Measurements from ENCODE around the gene NHLRC3. TPM values are rescaled to one million over a fixed set of nuclear protein-coding genes. Genes with fewer than 3 reads are reported as not detected.

NHLRC3 gene
- total and polyA plus RNA-seq, 2 experiments from 2014 or later, result 18.6 to 47.4 TPM

DNA sequence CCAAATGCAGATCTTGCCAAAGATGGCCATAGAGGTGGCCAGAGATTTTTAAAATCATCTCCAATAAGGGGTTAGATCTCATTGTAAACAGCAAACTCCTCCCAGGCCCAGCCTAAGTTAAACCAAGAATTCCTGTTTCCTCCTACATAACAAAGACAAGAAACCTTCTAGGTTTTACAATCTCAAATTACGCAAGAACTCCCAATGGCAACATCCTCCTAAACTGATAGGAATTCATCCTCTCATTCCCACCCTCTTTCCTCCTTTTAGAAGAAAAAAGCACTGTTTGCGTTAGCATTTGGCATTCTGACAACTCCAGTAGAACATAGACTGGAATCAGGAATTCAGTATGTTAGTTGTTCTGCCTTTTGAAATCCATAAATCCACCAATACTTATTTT lies 14.9 kb upstream of the NHLRC3 start:
- Histone ChIP-seq H3K4me3 (no peak overlapping the region), H3K27me3 (no peaks in the 10 kb centered on the region), H3K9me2 (replicated peaks; ENCODE audit: insufficient read depth) (no peaks in the 10 kb centered on the region), H2AFZ (no peak overlapping the region), H4K20me1 (ENCODE audit: insufficient read depth, poor library complexity, severe bottlenecking) (no peaks in the 10 kb centered on the region), H3K4me2 (peak overlapping the region; percentile 14), H3K4me1 (ENCODE audit: insufficient read depth) (peaks cover 26% of the 10 kb centered on the region), H3K36me3 (replicated peaks; ENCODE audit: insufficient read depth, low read depth) (no peaks in the 10 kb centered on the region), H3K27ac (peak overlapping the region; percentile 65), H3K9me3 (ENCODE audit: low read depth) (no peaks in the 10 kb centered on the region), H3K79me2 (peaks cover 2% of the 10 kb centered on the region)
- 74% methylated on average over 2 of the region's 2 CpGs for WGBS (ENCODE audit: low lambda C conversion rate, missing lambda C conversion rate)
- TF ChIP-seq, protein P1, sequence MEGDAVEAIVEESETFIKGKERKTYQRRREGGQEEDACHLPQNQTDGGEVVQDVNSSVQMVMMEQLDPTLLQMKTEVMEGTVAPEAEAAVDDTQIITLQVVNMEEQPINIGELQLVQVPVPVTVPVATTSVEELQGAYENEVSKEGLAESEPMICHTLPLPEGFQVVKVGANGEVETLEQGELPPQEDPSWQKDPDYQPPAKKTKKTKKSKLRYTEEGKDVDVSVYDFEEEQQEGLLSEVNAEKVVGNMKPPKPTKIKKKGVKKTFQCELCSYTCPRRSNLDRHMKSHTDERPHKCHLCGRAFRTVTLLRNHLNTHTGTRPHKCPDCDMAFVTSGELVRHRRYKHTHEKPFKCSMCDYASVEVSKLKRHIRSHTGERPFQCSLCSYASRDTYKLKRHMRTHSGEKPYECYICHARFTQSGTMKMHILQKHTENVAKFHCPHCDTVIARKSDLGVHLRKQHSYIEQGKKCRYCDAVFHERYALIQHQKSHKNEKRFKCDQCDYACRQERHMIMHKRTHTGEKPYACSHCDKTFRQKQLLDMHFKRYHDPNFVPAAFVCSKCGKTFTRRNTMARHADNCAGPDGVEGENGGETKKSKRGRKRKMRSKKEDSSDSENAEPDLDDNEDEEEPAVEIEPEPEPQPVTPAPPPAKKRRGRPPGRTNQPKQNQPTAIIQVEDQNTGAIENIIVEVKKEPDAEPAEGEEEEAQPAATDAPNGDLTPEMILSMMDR (IDR thresholded peaks at IDR 0.05; ENCODE audit: poor library complexity), result no peak
- TF ChIP-seq EZH2 (IDR thresholded peaks at IDR 0.05; ENCODE audit: borderline replicate concordance), result no peak
- TF ChIP-seq EZH2phosphoT487 (IDR thresholded peaks at IDR 0.05; ENCODE audit: low read depth, severe bottlenecking, unreplicated experiment), result no peak
- no peak for DNase-seq (ENCODE audit: low spot score)

DNA sequence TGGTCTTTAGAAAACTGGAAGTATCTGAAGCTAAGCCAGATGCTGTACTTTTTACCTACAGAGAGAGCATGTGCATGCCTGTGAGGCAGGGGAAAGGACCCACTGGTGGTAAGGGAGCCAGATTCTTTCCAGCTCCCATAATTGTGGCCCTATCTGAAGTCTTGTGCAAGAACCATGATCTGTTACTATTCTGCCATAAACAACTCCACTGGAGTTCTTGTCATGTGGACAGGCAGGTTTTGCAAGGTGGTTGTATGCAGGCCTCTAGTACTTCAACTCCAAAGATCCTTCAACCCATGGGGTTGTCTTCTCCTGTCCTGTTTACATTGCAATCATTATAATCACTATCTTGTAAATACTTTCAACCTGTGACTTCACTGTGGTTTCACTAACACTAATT lies 14.5 kb upstream of the NHLRC3 start:
- no peak for TF ChIP-seq EZH2phosphoT487 (IDR thresholded peaks at IDR 0.05; ENCODE audit: low read depth, severe bottlenecking, unreplicated experiment)
- TF ChIP-seq EZH2 (IDR thresholded peaks at IDR 0.05; ENCODE audit: borderline replicate concordance), result no peak
- TF ChIP-seq, protein P1 (IDR thresholded peaks at IDR 0.05; ENCODE audit: poor library complexity), result no peak
- Histone ChIP-seq H3K4me3 (no peak overlapping the region), H3K36me3 (replicated peaks; ENCODE audit: insufficient read depth, low read depth) (no peaks in the 10 kb centered on the region), H3K4me1 (ENCODE audit: insufficient read depth) (peaks cover 26% of the 10 kb centered on the region), H3K27ac (peak overlapping the region; percentile 65), H3K9me3 (ENCODE audit: low read depth) (no peaks in the 10 kb centered on the region), H2AFZ (no peak overlapping the region), H3K4me2 (peak overlapping the region; percentile 30), H3K79me2 (peaks cover 2% of the 10 kb centered on the region), H4K20me1 (ENCODE audit: insufficient read depth, poor library complexity, severe bottlenecking) (no peaks in the 10 kb centered on the region), H3K27me3 (no peaks in the 10 kb centered on the region), H3K9me2 (replicated peaks; ENCODE audit: insufficient read depth) (no peaks in the 10 kb centered on the region)
- DNase-seq (ENCODE audit: low spot score), result peak; percentile 55

DNA sequence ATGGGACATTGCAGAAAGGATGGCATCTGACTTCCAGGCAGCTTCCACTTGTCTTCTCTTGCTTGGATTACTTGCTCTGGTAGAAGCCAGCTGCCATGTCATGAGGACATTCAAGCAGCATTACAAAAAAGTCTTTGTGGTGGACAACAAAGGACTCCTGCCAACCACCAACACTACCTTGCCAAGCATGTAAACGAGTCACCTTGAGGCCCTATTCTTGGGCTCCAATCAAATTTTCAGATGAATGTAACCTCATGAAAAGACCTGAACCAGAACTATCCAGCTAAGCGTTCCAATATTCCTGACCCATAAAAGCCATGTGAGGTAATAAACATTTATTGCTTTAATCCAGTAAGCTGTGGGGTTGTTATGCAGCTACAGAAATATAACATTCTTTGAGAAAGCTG lies 12.8 kb upstream of the NHLRC3 start:
- Histone ChIP-seq H4K20me1 (ENCODE audit: insufficient read depth, poor library complexity, severe bottlenecking) (no peaks in the 10 kb centered on the region), H3K4me3 (no peak overlapping the region), H3K9me2 (replicated peaks; ENCODE audit: insufficient read depth) (no peaks in the 10 kb centered on the region), H3K9me3 (ENCODE audit: low read depth) (no peaks in the 10 kb centered on the region), H3K4me1 (ENCODE audit: insufficient read depth) (peaks cover 26% of the 10 kb centered on the region), H3K4me2 (no peak overlapping the region), H3K27ac (peak overlapping the region; percentile 59), H3K36me3 (replicated peaks; ENCODE audit: insufficient read depth, low read depth) (no peaks in the 10 kb centered on the region), H3K27me3 (no peaks in the 10 kb centered on the region), H3K79me2 (peaks cover 14% of the 10 kb centered on the region), H2AFZ (no peak overlapping the region)
- WGBS (ENCODE audit: low lambda C conversion rate, missing lambda C conversion rate), result 56% methylated on average over 2 of the region's 2 CpGs
- DNase-seq (ENCODE audit: low spot score), result no peak
- TF ChIP-seq EZH2phosphoT487 (IDR thresholded peaks at IDR 0.05; ENCODE audit: low read depth, severe bottlenecking, unreplicated experiment) (no peak), EZH2 (IDR thresholded peaks at IDR 0.05; ENCODE audit: borderline replicate concordance) (no peak)
- TF ChIP-seq, protein P1 (IDR thresholded peaks at IDR 0.05; ENCODE audit: poor library complexity), result no peak

DNA sequence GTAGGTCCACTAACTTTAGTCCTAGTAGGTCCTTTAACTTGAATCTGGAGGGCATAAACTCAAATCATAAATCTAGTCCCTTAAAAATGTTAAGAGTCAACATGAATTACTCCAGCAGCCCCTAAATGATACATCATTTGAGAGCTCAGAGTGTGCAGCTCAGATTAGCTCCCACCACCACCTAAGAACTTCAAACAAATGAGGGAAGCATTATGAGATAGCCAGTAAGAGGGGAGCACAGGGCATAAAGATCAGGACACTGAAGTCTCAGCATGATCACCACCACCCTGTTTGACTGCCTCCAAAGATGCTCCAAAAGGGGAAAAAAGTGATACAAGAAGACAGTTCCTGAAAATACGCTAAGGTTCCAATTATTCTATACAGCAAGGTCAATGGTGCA lies 6.1 kb upstream of the NHLRC3 start:
- Histone ChIP-seq H4K20me1 (ENCODE audit: insufficient read depth, poor library complexity, severe bottlenecking) (peaks cover 24% of the 10 kb centered on the region), H3K79me2 (peaks cover 80% of the 10 kb centered on the region), H3K9me2 (replicated peaks; ENCODE audit: insufficient read depth) (no peaks in the 10 kb centered on the region), H3K4me3 (no peak overlapping the region), H3K36me3 (replicated peaks; ENCODE audit: insufficient read depth, low read depth) (no peaks in the 10 kb centered on the region), H3K27me3 (no peaks in the 10 kb centered on the region), H3K9me3 (ENCODE audit: low read depth) (no peaks in the 10 kb centered on the region), H2AFZ (no peak overlapping the region), H3K4me1 (ENCODE audit: insufficient read depth) (peaks cover 5% of the 10 kb centered on the region), H3K27ac (no peak overlapping the region), H3K4me2 (no peak overlapping the region)
- 96% methylated on average over 1 of the region's 1 CpG for WGBS (ENCODE audit: low lambda C conversion rate, missing lambda C conversion rate)
- no peak for DNase-seq (ENCODE audit: low spot score)
- TF ChIP-seq EZH2 (IDR thresholded peaks at IDR 0.05; ENCODE audit: borderline replicate concordance) (no peak), EZH2phosphoT487 (IDR thresholded peaks at IDR 0.05; ENCODE audit: low read depth, severe bottlenecking, unreplicated experiment) (no peak)
- TF ChIP-seq, protein P1 (IDR thresholded peaks at IDR 0.05; ENCODE audit: poor library complexity), result no peak
